Right hindlimb (tissue), 1 donor: Measurements from ENCODE around the gene OR2T27.
"Not testable (repeated sequence)": the region's sequence is repeated elsewhere in the genome, so short reads cannot be mapped to it uniquely, and the experiment has no call there.

Source experiments
- DNase-seq: peaks from one replicate; pipeline ENCODE4 v3.0.0-alpha.2; 2018

Gene OR2T27

DNA sequence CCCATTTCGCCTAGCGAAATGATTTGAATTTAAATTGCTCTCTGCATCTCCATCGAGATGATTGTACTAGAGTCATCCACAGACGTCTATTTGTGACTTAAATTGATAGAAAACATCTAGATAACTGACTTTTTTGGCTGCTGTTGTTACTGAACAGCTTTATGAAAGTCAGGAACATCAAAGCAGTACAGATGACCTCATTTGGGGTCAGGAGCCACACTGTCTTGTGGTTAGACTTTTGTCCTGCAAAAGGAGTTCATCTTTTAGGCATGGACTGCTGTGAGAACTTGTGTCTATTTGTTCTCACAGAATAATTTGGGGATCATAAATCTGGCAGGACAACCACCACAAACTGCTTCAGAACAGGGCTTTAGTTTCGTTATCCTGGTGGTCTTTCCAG, 15.7 kb downstream of the OR2T27 start:
- DNase-seq, result not testable (repeated sequence)

DNA sequence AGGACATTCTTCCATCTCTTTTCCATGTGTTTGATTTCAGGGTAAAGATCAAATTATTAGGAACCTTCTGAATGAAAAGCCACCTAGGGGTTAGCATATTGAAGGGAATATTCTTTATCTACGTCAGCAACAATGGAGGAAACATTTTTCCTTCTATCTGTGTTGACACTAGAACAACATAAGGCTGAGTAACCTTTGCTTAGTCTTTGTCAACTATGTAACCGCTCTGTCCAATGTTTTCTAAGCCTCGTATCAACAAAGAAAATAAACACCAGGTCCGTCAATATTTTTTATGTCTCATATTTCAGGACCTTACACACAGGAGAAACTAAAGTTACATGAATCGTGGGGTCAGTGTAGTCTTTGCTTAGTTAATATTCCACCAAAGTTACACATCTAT, 18.7 kb downstream of the OR2T27 start:
- DNase-seq, result not testable (repeated sequence)

- DNase-seq, result not testable (repeated sequence)
These were observed 20.3 kb downstream of the OR2T27 start, which contains the start of gene OR2T11 for GRCh38 chr1:248634991-248635390. Gene OR2T11 (minus strand): TSS chr1:248635091. CDS start chr1:248627128, 7,963 bp downstream.

- no peak for DNase-seq
These were observed 23.8 kb downstream of the OR2T27 start for GRCh38 chr1:248631354-248632008.

GRCh38 chr1:248630551-248630950, 24.8 kb downstream of the OR2T27 start:
- no peak for DNase-seq

DNA sequence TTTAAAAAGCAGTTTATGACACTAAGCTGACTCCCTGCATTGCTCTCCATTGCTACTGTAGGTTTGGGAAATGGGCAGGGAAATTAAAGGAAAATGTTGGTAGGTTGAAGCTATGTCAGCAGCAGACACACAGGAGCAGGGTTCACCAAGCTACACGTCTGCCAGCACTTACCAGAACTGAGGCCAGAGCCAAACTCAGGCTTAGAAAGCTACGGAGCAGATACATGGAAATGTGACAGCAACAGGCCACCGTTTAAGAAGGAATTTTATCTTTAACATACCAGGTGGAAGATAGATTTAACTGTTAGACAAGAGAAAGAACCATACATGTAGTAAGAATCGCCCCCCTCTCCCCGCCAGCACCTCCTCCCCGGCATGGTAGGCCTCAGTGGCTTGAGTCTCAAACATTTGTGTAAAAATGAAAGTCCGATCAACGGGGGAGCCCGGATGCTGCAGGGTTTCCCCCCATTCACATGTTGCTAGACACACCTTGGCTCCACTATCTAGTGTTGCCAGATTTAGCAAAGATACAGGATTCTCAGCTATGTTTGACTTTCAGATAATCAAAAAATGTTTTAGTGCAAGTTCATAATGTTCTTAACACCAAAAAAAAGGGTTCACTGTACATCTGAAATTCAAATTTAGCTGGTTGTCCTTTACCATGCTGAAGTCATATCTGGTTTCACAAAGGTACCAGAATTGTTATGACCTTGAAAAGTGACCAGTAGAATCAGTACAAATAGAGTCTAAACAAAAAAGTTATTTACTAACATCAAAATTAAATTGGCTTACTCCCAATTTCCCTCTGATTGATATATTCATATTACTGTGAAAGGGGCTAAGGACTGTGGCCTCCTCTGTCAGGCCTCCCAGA, 27.1 kb downstream of the OR2T27 start:
- no peak for DNase-seq

- no peak for DNase-seq
These were observed 29.4 kb downstream of the OR2T27 start for GRCh38 chr1:248625971-248626370.

- DNase-seq, result no peak
These were observed 30.2 kb downstream of the OR2T27 start for GRCh38 chr1:248625166-248625565.

DNA sequence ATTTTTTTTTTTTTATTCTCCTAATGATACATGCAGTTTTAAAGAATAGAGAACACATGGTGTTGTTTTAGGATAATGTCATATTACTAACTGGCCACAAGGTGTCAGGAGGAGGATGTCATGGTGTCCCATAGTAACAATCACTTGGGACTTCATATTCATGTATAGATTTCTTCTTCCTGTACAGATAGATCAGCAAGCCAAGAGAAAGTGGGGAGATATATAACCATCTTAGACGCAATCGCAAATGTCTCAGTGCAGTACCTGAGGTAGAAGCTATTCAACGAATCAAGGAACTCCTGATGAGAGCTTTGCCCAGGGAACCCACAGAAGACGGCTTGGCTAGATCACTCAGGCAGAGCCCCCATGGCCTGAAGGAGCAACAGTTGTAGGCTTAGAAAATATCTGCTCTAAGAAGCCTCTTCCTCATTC, 32.7 kb downstream of the OR2T27 start:
- DNase-seq, result no peak

- DNase-seq, result no peak
These were observed 33.6 kb downstream of the OR2T27 start for GRCh38 chr1:248621770-248622169.

DNA sequence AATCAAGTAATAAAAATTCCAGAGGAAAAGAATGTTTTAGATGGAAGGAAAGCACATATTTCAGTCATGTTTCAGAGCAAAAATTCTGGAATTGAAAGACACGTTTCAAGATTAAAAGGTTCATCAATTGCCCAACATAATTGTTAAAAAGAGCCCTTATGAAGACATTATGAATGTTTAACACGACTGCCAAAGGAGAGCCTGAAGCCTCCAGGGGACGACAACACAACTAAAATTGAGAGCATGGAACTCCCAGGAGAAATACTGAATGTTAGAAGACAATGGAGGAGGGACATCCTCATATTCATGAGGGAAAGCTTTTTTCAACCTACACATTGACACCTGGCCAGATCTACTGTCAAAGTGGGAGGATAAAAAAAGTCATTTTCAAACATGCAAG, 36.5 kb downstream of the OR2T27 start:
- DNase-seq, result no peak

DNA sequence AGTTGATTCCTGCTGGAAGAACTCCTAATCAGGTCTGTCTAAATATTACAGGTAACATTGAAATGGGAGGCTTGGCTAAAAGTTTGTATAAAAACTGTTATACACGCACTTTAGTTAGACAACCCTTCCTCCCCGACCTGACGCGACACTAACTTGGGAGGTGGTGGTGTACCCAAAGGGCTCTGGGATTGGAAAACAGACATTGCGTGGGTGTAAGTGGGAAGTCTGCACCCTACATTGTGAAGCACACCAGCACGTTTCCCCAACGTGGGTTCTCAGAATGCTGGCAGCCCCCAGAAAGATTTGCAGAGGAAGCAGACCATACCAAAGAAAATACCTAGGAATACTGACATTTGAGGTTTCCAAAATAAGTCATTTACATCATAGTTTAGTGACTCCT, 37.2 kb downstream of the OR2T27 start:
- no peak for DNase-seq

GRCh38 chr1:248613742-248614141, 41.6 kb downstream of the OR2T27 start:
- DNase-seq, result no peak

DNA sequence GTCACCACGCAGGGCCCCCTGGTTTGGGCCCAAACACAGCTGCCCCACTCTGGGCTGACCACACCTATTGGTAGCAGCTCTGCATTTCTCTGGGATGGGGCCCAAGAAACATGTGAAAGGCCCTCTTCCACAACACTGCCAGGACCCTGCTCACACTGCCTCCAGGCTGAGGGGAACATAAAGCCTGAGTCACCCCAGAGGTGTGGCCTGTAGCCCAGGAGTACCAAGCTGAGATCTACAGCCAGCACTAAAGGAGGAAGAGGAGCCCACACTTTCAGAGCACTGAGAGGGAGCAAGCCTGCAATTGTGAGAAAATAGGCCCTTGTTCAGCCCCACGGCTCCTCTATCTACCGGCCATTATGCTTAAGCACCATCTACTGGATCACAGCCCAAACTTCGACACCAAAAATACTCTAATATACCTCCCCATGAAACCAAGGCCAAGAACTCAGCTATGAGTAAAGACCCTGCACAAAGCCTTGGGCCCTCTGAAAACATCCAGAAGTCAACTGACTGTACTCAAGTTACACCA, 43.4 kb downstream of the OR2T27 start:
- no peak for DNase-seq

DNA sequence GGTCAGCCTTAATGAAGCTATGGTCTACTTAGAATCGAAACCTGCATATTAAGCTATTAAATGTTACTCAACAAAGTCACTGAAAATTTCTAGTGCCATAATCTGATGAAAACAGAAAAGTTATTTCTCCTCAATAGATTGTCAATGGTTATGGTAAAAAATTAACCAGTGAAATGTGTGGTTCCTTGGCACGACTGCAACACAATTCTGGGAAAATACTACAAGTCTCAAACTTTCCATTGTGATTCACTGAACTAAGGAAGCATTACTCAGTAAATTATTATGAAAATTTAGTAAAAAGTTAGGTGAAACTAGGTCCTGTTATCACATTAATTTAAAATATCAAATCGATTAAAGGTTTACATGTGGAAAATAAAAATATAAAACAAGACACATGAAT, 45.0 kb downstream of the OR2T27 start:
- DNase-seq, result no peak
